Subcutaneous abdominal adipose tissue (tissue), 5 donors: ENCODE measurements around the gene HLTF.

Experiments used
- H3K27ac ChIP-seq: one replicate; pipeline ENCODE4 v1.7.0; 2013; ENCODE audit warnings: low read depth, mild to moderate bottlenecking, inconsistent platforms, low read length, moderate library complexity
- H3K27me3 ChIP-seq, 5 donors: one replicate each; pipeline ENCODE4 v1.7.0; 2013; ENCODE audit warnings: low read length in 5 of 5, inconsistent platforms in 1 of 5; ENCODE audit not compliant: control insufficient read depth in 5 of 5, insufficient read depth in 4 of 5
- H3K36me3 ChIP-seq, 5 donors: one replicate each; pipeline ENCODE4 v1.7.0; 2013; ENCODE audit warnings: low read length in 5 of 5; ENCODE audit not compliant: control insufficient read depth in 5 of 5, insufficient read depth in 5 of 5
- H3K4me1 ChIP-seq, 5 donors: one replicate each; pipeline ENCODE4 v1.7.0; 2013; ENCODE audit warnings: low read length in 5 of 5, mild to moderate bottlenecking in 3 of 5, moderate library complexity in 1 of 5; ENCODE audit not compliant: control insufficient read depth in 5 of 5, insufficient read depth in 5 of 5
- H3K4me3 ChIP-seq, 5 donors: one replicate each; pipeline ENCODE4 v1.7.0; 2013; ENCODE audit warnings: low read length in 5 of 5, low read depth in 1 of 5
- H3K9ac ChIP-seq, 5 donors: one replicate each; pipeline ENCODE4 v1.7.0; 2013; ENCODE audit warnings: low read length in 5 of 5, mild to moderate bottlenecking in 4 of 5, moderate library complexity in 3 of 5
- H3K9me3 ChIP-seq, 5 donors: one replicate each; pipeline ENCODE4 v1.7.0; 2013; ENCODE audit warnings: low read length in 5 of 5; ENCODE audit not compliant: control insufficient read depth in 5 of 5
- donor health status: healthy.
- donor health status: healthy.
- donor health status: healthy.
- donor health status: healthy.
- donor health status: healthy.

Gene HLTF

DNA sequence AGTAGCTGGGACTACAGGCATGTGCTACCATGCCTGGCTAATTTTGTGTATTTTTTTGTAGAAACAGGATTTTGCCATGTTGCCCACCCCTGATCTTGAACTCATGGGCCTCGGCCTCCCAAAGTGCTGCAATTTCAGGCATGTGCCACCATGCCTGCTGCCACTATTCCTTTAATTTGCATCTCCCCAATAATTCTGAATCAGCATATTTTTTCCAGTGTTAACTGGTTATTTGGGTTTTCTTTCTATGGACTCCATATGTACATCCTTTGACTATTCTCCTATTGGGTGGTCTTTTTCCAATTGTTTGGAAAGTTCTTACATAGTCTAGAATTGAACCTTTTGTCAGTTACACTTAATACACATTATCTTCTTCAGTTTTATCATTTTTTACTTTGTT lies 28.1 kb downstream of the HLTF start:
- H3K9ac ChIP-seq, result no peak overlapping the region
- peaks cover 19 to 42% (median 39%) of the 10 kb centered on the region in 5 donors for H3K36me3 ChIP-seq
- H3K27me3 ChIP-seq, result no peaks in the 10 kb centered on the region
- peaks cover 0 to 7% (median 0%) of the 10 kb centered on the region in 5 donors for H3K4me1 ChIP-seq
- no peak overlapping the region for H3K4me3 ChIP-seq
- H3K9me3 ChIP-seq, result peaks cover 0 to under 1% (median 0%) of the 10 kb centered on the region in 5 donors
- no peak overlapping the region for H3K27ac ChIP-seq

DNA sequence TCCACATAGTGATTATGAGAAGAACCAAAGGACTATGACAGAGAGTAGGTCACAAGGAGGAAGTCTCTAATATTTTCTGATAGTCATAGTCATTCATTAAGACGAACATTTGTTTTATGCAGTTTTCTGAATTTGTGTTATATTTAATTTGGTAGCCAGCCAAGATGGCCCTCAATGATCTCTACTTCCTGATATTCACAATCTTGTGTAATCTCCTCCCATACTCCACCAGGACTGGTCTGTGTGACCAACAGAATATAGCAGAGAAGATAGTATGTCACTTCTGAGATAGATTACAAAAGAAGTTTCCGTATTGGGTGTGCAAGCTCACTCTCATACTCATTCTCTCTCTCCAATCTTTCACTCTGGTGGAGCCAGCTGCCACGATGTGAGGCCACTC lies 30.8 kb downstream of the HLTF start:
- H3K4me1 ChIP-seq, result no peaks in the 10 kb centered on the region
- H3K36me3 ChIP-seq, result peaks cover 24 to 56% (median 46%) of the 10 kb centered on the region in 5 donors
- no peak overlapping the region for H3K27ac ChIP-seq

DNA sequence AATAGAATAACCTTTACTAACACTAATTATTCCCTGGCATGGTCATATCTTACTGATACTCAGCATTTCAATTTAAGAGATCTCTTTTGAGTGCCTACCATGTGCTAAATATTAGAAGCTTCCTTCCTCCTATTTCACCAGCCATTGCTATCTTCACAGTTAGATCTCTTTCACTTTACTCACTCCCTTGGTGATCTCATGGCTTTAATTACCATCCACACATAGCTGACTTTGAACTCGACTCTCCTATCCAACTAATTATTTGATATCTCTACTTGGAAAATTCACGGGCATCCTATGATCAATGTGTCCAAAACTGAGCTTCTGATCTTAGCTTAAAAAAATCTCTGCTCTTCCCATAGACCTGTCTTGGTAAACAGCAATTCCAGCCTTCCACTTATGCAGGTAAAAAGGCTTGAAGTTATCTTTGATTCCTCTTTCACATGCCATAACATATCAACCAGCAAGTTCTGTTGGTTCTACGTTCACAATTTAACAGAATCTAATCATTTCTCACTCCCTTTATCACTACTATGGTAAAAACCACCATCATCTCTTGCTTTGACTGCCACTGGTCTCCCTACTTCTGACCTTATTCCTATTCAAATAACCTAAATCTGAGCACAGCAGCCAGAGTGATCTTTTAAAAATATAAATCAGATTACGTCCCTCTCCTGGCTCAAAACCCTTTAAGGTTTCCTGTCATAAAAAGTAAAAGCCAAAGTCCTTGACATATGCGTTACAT lies 41.8 kb downstream of the HLTF start:
- Histone ChIP-seq H3K27ac (no peak overlapping the region), H3K9me3 (no peaks in the 10 kb centered on the region), H3K36me3 (peaks cover 16 to 61% (median 38%) of the 10 kb centered on the region in 5 donors), H3K27me3 (no peaks in the 10 kb centered on the region), H3K4me1 (no peaks in the 10 kb centered on the region), H3K4me3 (no peak overlapping the region), H3K9ac (no peak overlapping the region)

More for the DNA sequence above, 30.8 kb downstream of the HLTF start:
- no peak overlapping the region for H3K4me3 ChIP-seq
- no peak overlapping the region for H3K9ac ChIP-seq
- no peaks in the 10 kb centered on the region for H3K27me3 ChIP-seq
- H3K9me3 ChIP-seq, result peaks cover 0 to 2% (median 0%) of the 10 kb centered on the region in 5 donors

DNA sequence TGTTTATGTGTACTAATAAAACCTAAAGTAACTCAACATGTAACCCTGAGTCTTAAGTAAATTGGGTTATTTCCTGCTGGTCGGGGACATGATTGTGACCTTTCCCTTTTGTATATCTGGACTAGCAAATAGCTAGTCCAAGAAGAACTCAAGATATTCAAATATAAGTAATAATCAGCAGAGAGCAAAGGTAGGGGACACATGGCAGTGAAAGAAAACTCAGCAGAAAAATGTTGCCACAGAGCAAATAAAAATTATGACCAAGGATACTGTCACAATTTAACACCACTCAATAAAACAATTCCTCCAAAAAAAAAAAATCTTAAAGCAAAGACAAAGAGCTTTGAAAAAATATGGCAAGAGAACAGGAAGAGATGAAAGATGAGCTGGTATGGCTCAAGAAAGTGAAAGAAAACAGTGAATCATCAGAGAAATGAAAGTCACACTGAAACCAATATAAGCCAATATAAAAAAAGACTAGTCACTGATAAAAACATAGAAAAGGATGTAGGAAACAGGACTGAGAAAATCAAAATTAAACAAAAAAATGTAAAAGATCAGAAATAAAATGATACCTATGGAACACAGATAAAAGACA lies 43.4 kb downstream of the HLTF start:
- Histone ChIP-seq H3K4me3 (no peak overlapping the region), H3K27ac (no peak overlapping the region), H3K36me3 (peaks cover 19 to 58% (median 45%) of the 10 kb centered on the region in 5 donors)

DNA sequence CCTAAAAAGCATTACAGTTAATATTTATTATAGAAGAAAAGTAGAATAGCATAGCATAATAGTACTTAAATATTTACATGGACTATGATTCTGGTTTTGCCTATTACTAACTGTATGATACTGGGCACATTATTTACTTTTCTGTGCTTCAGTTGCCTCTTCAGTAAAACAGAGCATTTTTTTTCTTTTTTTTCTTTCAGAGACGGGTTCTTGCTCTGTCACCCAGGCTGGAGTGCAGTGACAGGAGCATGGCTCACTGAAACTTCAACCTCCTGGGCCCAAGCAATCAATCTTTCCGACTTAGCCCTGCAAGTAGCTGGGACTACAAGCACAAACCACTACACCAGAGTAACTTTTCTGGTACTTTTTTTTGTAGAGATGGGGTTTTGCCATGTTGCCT lies 48.0 kb downstream of the HLTF start:
- no peak overlapping the region for H3K27ac ChIP-seq
- H3K9me3 ChIP-seq, result no peaks in the 10 kb centered on the region
- H3K9ac ChIP-seq, result no peak overlapping the region
- no peaks in the 10 kb centered on the region for H3K27me3 ChIP-seq
- no peaks in the 10 kb centered on the region for H3K4me1 ChIP-seq
- no peak overlapping the region for H3K4me3 ChIP-seq
- H3K36me3 ChIP-seq, result peaks cover 21 to 41% (median 36%) of the 10 kb centered on the region in 5 donors

More for the DNA sequence above, 43.4 kb downstream of the HLTF start:
- Histone ChIP-seq H3K9ac (no peak overlapping the region), H3K27me3 (no peaks in the 10 kb centered on the region), H3K9me3 (no peaks in the 10 kb centered on the region), H3K4me1 (no peaks in the 10 kb centered on the region)

DNA sequence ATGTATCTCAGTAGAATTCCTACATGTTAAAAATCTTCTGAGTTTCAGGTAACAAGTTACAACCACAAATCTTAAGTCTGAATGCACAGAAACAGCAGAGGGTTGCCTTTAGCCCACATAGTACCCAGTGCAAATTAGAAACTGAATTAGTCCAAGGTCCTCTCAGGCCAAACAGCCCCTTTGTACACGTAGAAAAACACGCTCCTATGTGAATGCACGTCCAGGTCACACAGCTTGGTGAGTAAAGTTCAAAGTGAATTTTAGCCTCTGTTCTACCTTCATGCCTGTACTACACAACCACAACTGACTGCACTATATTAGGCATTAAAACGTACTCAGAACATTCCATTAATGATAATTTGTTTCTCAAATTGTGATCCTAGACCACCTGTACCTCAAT lies 48.6 kb downstream of the HLTF start:
- Histone ChIP-seq H3K4me3 (no peak overlapping the region), H3K27ac (no peak overlapping the region), H3K9ac (no peak overlapping the region), H3K27me3 (no peaks in the 10 kb centered on the region), H3K4me1 (no peaks in the 10 kb centered on the region), H3K36me3 (peaks cover 21 to 41% (median 36%) of the 10 kb centered on the region in 5 donors), H3K9me3 (no peaks in the 10 kb centered on the region)

DNA sequence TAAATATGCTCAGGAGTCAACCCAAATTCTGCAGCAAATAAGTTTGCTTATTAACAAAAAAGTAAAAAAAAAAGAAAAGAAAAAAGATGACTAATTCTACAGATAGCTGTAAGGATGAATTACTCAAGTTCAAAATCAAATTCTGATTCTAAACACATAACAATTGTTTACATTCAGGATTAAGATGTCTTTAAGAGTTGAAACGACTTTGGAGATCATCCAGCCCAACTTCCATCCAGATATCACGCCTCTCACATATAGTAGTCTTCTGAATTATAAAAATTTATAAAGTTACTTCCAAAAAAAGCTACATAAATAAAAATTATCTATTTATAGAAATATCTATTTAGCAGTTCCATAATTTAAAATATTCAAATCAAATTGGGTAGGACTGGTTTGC lies 55.2 kb downstream of the HLTF start:
- no peak overlapping the region for H3K9ac ChIP-seq
- no peak overlapping the region for H3K27ac ChIP-seq
- H3K27me3 ChIP-seq, result no peaks in the 10 kb centered on the region
- no peaks in the 10 kb centered on the region for H3K4me1 ChIP-seq
- H3K4me3 ChIP-seq, result no peak overlapping the region
- no peaks in the 10 kb centered on the region for H3K9me3 ChIP-seq
- peaks cover 11 to 46% (median 33%) of the 10 kb centered on the region in 5 donors for H3K36me3 ChIP-seq

DNA sequence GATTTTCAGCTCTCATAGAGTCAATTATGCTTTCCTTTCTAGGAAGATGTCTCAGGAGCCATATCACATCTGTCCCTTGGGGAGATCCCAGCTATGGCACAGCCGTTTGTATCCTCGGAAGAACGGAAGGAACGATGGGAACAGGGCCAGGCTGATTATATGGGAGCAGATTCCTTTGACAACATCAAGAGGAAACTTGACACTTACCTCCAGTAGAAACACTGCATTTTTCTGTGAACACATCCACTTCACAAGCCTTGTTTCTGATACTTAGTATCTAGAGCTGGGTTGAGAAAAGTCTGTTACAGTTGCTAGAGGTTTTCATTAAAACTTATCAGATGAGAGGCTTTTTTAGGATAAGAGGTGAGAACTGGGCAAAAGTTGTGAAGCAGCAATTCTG lies 59.6 kb downstream of the HLTF start:
- Histone ChIP-seq H3K4me1 (no peaks in the 10 kb centered on the region), H3K4me3 (no peak overlapping the region), H3K27ac (no peak overlapping the region), H3K9ac (no peak overlapping the region), H3K27me3 (no peaks in the 10 kb centered on the region), H3K9me3 (no peaks in the 10 kb centered on the region), H3K36me3 (peaks cover 40 to 67% (median 48%) of the 10 kb centered on the region in 5 donors)

DNA sequence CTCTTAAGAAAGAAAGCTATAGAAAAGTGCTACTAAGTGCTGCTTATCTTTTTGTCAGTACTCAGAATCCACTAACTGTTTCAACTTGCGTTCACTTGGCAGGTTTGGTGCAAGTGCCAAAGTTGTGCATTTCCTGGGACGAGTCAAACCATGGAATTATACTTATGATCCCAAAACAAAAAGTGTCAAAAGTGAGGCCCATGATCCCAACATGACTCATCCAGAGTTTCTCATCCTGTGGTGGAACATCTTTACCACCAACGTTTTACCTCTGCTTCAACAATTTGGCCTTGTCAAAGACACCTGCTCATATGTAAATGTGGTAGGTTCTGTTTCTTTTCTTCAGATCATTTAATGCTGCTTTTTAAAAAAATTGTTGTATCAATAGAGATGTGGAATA lies 62.4 kb downstream of the HLTF start:
- H3K9me3 ChIP-seq, result no peaks in the 10 kb centered on the region
- no peaks in the 10 kb centered on the region for H3K27me3 ChIP-seq
- no peak overlapping the region for H3K27ac ChIP-seq
- H3K9ac ChIP-seq, result no peak overlapping the region
- peaks cover 0 to 3% (median 0%) of the 10 kb centered on the region in 5 donors for H3K4me1 ChIP-seq
- H3K36me3 ChIP-seq, result peaks cover 37 to 69% (median 43%) of the 10 kb centered on the region in 5 donors
- H3K4me3 ChIP-seq, result no peak overlapping the region

DNA sequence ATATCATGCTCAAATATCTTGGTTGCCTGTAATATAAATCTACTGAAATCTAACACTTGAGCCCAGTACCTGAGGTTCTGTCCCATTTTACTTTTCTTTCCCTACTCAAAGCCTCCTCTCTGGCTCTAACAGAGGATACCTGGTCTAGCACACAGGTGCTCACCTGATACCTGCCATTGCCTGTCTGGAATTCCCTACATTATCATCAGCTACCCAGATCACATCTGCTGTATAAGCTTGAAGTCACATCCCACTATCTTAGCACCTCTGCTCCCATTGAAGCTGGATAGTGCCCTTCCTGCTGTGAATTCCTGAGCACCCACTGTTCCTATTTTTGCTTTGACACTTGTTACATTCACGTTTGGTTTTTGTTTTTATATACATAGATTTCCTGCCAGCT lies 64.5 kb downstream of the HLTF start:
- peaks cover 23 to 59% (median 37%) of the 10 kb centered on the region in 5 donors for H3K36me3 ChIP-seq
- peaks cover 0 to 3% (median 0%) of the 10 kb centered on the region in 5 donors for H3K4me1 ChIP-seq

More for the DNA sequence above, 64.5 kb downstream of the HLTF start:
- Histone ChIP-seq H3K27ac (no peak overlapping the region), H3K9ac (no peak overlapping the region), H3K4me3 (no peak overlapping the region), H3K9me3 (no peaks in the 10 kb centered on the region), H3K27me3 (no peaks in the 10 kb centered on the region)
